ENCODE data around the gene PLCD4. TPM values are rescaled to one million over a fixed set of nuclear protein-coding genes. Genes with fewer than 3 reads are reported as not detected.

The PLCD4 gene
- under 1 TPM in 1 of 2 donors, not detected in 1; 0.74 TPM for total RNA-seq

DNA sequence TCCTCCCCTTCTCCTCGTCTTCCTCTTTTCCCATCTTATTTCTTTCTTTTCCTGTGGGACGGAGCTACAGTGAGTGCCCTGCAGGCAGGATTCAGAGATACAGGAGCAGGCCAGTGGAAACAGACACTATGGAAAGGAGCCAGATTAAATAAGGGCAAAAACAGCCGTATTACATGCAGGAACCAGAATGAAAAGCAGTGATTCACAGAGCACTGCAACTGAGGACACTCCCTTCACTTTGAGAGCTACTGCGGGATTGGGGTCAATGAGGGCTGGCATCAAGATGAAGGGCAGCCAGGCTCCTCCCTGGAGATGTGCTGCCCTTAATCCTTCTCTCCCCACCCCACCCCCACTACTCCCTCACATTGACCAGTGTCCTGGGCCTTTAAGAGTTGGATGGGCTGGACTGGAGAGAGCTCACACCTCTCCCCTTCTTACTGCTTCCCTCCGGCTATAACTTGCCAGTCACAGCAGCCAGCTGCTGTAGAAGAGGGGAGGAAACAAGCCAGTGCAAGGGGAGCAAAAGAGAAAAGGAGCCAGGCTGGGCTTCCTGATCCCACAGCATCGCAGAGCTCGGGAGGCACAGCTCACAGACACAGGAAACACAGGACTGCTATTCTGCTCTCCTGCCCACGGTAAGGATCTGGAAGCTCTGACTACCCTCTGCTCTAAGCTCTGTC lies at the start of gene PLCD4:
Gene PLCD4 (plus strand): TSS at position 464 of the 680 bp plus-strand sequence. CDS start 7,841 bp downstream, outside the sequence.
- H3K36me3 Mint-ChIP-seq: no peaks in the 10 kb centered on the region
- no peak within 1 kb of the TSS for H3K4me3 Mint-ChIP-seq
- no peaks in the 10 kb centered on the region for H3K4me1 Mint-ChIP-seq (ENCODE audit: low read depth in 2 of 2)
- H3K9me3 Mint-ChIP-seq: no peaks in the 10 kb centered on the region
- no peak for DNase-seq (ENCODE audit: low spot score)
- H3K27ac Mint-ChIP-seq: no peak within 1 kb of the TSS
- ATAC-seq: peak in 1 of 2 donors; percentile 45
- peaks cover 17 to 18% of the 10 kb centered on the region in 2 donors for H3K27me3 Mint-ChIP-seq

DNA sequence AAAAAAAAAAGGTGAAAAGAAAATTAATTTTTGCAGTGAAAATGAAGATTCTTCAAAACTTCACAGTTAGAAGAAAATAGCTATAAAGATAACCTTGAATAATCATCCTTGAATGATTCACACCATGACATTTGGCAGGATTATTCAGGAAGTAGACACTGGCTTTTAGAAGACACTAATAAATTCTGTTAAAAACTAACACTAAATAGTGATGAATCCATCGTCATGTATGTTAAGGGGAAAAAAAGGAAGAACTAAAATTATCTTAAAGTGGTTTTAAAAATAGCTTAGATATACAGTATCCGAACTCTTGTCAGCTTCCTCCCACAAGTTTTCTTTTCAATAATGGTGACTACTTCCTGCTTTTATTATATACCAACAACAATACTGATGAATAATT lies 49.8 kb upstream of the PLCD4 start:
- Mint-ChIP-seq H3K9me3 (no peaks in the 10 kb centered on the region), H3K4me3 (no peak overlapping the region), H3K27ac (no peak overlapping the region), H3K36me3 (peaks cover 38% of the 10 kb centered on the region), H3K27me3 (no peaks in the 10 kb centered on the region), H3K4me1 (ENCODE audit: low read depth in 2 of 2) (peaks cover 7 to 12% of the 10 kb centered on the region in 2 donors)
- DNase-seq (ENCODE audit: low spot score): no peak
- ATAC-seq: no peak

DNA sequence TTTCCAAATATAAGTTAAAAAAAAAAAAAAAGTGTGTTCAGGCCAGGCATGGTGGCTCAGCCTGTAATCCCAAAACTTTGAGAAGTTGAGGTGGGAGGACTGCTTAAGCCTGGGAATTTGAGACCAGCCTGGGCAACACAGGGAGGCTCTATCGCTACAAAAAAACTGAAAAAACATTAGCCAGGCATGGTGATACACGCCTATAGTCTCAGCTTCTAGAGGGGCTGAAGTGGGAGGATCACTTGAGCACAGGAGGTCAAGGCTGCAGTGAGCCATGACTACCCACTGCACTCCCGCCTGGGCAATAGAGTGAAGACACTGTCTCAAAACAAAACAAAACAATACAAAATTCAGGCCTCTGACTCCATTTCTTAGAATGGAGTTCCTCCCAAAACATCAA lies 48.7 kb upstream of the PLCD4 start:
- Mint-ChIP-seq H3K27ac (no peak overlapping the region), H3K27me3 (no peaks in the 10 kb centered on the region), H3K4me3 (no peak overlapping the region), H3K4me1 (ENCODE audit: low read depth in 2 of 2) (peaks cover 14 to 15% of the 10 kb centered on the region in 2 donors), H3K9me3 (no peaks in the 10 kb centered on the region), H3K36me3 (peaks cover 30% of the 10 kb centered on the region)
- ATAC-seq (no peak), DNase-seq (ENCODE audit: low spot score) (no peak)

DNA sequence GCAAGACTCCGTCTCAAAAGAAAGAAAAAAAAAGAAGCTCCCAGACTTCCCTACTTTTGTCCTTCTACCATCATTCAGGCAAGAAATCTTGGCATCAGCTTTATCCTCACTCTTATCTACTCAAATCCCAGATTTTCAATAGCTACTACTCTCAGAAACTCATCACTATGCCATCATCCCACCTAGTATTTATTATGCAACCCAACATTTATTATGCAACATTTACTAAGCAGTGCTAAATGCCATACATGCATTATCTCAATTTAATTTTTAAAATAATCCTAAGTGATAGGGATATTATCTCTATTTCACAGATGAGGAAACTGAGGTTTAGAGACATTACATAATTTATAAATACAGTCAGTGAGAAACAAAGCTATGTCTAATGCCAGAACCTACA lies 43.6 kb upstream of the PLCD4 start:
- ATAC-seq (no peak), DNase-seq (ENCODE audit: low spot score) (no peak)
- H3K4me3 Mint-ChIP-seq: no peak overlapping the region
- no peaks in the 10 kb centered on the region for H3K27me3 Mint-ChIP-seq
- H3K4me1 Mint-ChIP-seq (ENCODE audit: low read depth in 2 of 2): peaks cover 33 to 37% of the 10 kb centered on the region in 2 donors
- H3K9me3 Mint-ChIP-seq: no peaks in the 10 kb centered on the region
- no peak overlapping the region for H3K27ac Mint-ChIP-seq
- H3K36me3 Mint-ChIP-seq: peaks cover 30% of the 10 kb centered on the region

DNA sequence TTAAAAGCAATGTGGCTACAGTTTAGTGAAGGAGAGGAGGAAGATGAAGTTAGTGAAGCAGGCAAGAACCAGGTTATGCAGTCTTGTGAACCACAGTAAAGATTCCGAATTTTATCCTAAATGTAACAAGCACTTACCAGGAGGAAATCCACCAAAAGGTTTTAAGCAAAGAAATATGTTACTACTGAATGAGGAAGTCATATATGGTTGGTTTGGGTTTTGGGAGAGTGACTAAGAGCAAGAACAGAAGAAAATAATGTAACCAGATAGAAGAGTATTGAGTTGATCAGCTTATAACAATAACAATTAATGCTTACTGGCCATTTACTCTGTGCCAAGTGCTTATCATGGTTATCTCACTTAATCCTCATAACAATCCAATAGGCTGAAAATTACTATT lies 41.4 kb upstream of the PLCD4 start:
- Mint-ChIP-seq H3K36me3 (peaks cover 30% of the 10 kb centered on the region), H3K27ac (peak overlapping the region; percentile 93 to 98), H3K9me3 (no peaks in the 10 kb centered on the region), H3K4me1 (ENCODE audit: low read depth in 2 of 2) (peaks cover 51 to 55% of the 10 kb centered on the region in 2 donors), H3K4me3 (peak overlapping the region; percentile 97), H3K27me3 (no peaks in the 10 kb centered on the region)
- ATAC-seq (no peak), DNase-seq (ENCODE audit: low spot score) (no peak)

DNA sequence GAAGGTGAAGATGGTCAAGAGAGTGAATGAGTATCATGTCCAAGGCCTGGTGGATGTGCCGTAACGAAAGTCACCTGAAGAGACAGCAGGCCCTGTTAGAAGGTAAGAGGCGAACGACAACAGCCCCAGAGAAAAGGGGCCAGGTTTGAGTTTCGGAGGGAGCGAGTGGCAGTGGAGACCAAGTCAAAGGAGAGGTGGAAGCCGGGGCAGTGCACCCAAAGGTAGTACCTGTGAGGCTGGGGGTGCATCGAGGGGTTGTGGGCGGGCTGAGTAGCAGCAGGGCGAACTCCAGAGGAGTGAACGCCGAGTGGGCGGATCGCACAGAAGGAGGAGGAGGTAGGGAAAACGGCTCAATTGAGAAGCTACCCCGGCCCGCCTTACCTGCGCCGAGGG lies 39.9 kb upstream of the PLCD4 start:
- H3K4me1 Mint-ChIP-seq (ENCODE audit: low read depth in 2 of 2): peaks cover 49 to 50% of the 10 kb centered on the region in 2 donors
- peaks cover 22% of the 10 kb centered on the region for H3K36me3 Mint-ChIP-seq
- DNase-seq (ENCODE audit: low spot score): no peak
- peak overlapping the region; percentile 93 to 98 for H3K27ac Mint-ChIP-seq
- no peaks in the 10 kb centered on the region for H3K27me3 Mint-ChIP-seq
- peak; percentile 54 to 62 for ATAC-seq
- H3K9me3 Mint-ChIP-seq: no peaks in the 10 kb centered on the region
- peak overlapping the region; percentile 97 for H3K4me3 Mint-ChIP-seq

DNA sequence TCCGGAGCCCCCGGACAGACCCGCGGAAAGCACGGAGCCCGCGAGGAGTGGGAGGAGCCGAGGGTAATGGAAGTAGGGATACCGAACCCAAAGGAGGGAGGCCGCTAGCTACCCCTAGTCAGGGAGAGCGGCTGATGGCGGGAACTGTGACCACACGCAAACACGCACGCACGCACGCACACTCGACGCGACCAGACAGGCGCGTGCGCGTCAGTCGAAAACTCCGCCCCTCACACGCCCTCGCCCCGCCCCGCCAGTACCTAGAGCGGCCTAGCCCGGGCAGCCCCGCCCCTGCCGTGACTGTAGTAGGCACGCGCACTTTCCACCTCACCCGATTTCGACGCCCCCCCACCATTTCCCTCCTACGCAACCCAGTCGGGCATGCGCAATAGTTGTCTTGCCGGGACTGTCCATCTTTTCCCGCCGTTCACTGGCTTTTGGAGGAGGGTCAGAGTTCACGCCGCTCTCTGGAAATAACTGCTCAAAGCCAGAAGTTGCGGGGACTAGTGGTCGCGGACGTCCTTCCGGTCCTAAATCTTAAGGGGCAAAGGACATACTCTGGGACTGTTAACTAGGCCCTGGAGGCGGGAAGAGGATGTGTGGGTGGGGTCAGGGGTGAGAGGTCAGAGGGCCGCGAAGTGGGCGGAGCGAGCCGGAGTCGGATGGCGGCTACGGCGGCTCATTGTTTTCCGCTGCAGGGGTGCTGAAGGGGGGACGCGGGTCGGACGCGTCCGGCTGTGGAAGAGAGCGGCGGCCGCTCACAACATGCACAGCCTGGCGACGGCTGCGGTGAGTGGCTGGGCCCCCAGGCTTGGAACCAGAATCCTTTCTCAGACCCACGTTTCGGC lies 39.3 kb upstream of the PLCD4 start, which contains the start of the genes CNOT9 and USP37:
Gene CNOT9 (plus strand): TSS at position 650 of the 848 bp plus-strand sequence. CDS start 116 bp downstream, at position 766.
Gene USP37 (minus strand): TSS at position 162 of the 848 bp plus-strand sequence. CDS start 9,698 bp downstream, outside the sequence.
- Mint-ChIP-seq H3K27me3 (no peaks in the 10 kb centered on the region), H3K36me3 (peaks cover 22% of the 10 kb centered on the region), H3K4me1 (ENCODE audit: low read depth in 2 of 2) (peaks cover 49% of the 10 kb centered on the region in 2 donors), H3K27ac (peak within 1 kb of the TSS; percentile 93 to 98), H3K9me3 (no peaks in the 10 kb centered on the region), H3K4me3 (peak within 1 kb of the TSS; percentile 97)
- ATAC-seq (peak; percentile 96 to 97), DNase-seq (ENCODE audit: low spot score) (peak; percentile 100)

DNA sequence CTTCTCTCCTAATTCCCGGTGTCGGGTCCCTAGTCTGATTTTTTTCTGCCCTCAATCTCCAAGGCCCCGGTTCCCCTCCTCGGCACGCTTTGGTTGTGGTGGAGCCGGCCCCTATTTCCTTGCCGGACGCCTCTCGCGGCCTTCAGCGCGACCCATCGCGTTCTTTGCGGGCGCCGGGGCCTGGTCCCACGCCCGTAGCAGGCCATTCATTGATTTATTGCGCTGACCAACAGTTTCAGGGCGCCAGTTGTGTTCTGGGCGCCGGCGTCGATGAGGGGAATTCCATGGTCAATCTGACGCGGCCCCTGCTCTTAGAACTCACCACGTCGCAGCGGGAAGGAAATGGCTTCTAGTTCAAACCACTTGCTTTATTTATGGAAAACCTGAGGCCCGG lies 38.7 kb upstream of the PLCD4 start:
- H3K4me1 Mint-ChIP-seq (ENCODE audit: low read depth in 2 of 2): peaks cover 43 to 46% of the 10 kb centered on the region in 2 donors
- peak overlapping the region; percentile 93 to 98 for H3K27ac Mint-ChIP-seq
- ATAC-seq (peak; percentile 47 to 64), DNase-seq (ENCODE audit: low spot score) (peak; percentile 85)
- H3K27me3 Mint-ChIP-seq: no peaks in the 10 kb centered on the region
- peak overlapping the region; percentile 97 for H3K4me3 Mint-ChIP-seq
- peaks cover 22% of the 10 kb centered on the region for H3K36me3 Mint-ChIP-seq
- H3K9me3 Mint-ChIP-seq: no peaks in the 10 kb centered on the region

DNA sequence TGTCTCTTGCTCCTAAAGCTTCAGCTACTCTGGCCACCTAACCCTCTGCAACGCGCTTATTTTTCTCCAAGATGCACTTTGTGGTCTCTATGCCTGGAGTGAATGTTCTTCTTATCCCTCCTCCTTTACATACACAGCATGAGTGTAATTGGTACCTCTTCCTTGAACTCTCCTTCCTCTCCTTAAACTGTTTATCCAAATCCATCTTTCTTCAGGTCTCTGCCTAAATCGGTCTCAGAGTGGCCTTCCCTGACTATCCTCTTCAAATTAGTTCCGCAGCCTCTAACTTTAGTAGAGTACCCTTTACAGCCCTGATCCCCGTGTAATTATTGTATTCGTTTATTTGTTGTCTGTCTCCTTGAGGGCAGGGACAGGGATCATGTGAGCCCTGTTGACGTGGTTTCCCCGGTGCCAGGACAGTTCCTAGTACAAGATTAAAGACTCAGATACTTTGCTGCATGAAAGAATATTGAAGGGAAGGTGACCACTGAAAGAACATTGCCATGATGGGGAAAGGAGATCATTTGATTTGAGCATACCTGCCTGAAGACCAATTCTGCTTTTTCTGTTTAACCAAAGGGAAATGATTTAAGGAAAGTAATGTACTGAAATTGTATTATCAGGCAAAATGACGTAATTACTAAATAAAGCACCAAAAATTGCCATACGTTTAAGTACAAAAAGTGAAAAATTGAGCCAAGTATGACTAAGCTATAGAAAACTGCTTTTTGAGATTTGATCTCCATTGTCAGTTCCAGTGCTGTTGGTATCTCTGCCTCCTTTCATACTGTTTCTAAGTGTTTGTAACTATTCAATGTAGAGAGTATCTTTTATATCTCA lies 37.8 kb upstream of the PLCD4 start:
- peak overlapping the region; percentile 93 to 98 for H3K27ac Mint-ChIP-seq
- no peaks in the 10 kb centered on the region for H3K27me3 Mint-ChIP-seq
- H3K36me3 Mint-ChIP-seq: peaks cover 22% of the 10 kb centered on the region
- no peaks in the 10 kb centered on the region for H3K9me3 Mint-ChIP-seq
- ATAC-seq (no peak), DNase-seq (ENCODE audit: low spot score) (no peak)
- H3K4me1 Mint-ChIP-seq (ENCODE audit: low read depth in 2 of 2): peaks cover 39 to 40% of the 10 kb centered on the region in 2 donors
- peak overlapping the region; percentile 97 for H3K4me3 Mint-ChIP-seq

DNA sequence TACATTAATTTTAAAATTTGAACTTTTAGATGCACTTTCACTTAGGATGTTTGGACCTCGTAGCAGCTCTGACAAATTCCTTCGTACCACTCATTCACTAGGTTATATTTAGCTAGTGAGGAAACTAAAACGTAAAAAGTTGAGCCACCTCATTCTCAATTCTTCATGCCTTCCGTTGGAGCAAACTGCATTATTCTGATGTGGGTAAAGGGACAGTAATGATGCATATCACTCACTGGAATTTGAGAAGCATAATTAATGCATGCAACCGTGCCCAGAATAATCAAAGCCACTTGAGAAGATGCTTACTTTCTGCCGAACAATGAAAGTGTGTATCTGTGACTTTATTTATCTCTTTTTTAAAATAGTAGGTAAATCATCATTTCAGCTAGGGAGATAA lies 36.8 kb upstream of the PLCD4 start:
- Mint-ChIP-seq H3K27me3 (no peaks in the 10 kb centered on the region), H3K27ac (peak overlapping the region; percentile 93 to 98), H3K4me1 (ENCODE audit: low read depth in 2 of 2) (peaks cover 39% of the 10 kb centered on the region in 2 donors), H3K4me3 (peak overlapping the region; percentile 97), H3K36me3 (peaks cover 22% of the 10 kb centered on the region), H3K9me3 (no peaks in the 10 kb centered on the region)
- no peak for DNase-seq (ENCODE audit: low spot score)
- no peak for ATAC-seq

DNA sequence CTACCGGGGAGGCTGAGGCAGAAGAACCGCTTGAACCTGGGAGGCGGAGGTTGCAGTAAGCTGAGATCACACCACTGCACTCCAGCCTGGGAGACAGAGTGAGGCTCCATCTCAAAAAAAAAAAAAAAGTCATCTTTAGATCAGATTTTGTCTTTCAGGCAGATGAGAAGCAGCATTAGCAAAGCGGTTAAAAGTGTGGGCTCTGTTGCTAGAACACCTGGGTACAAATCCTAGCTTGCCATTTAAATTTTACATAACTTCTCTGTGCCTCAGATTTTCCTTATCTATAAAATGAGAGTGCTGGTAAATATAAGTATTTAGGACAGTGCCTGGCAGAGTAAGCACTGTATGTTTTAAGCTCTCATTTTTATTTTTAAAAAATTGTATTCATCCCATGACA lies 30.8 kb upstream of the PLCD4 start:
- H3K4me1 Mint-ChIP-seq (ENCODE audit: low read depth in 2 of 2): peaks cover 17 to 18% of the 10 kb centered on the region in 2 donors
- H3K4me3 Mint-ChIP-seq: no peak overlapping the region
- peaks cover 5% of the 10 kb centered on the region for H3K36me3 Mint-ChIP-seq
- H3K27ac Mint-ChIP-seq: no peak overlapping the region
- no peak for ATAC-seq
- H3K27me3 Mint-ChIP-seq: no peaks in the 10 kb centered on the region
- no peak for DNase-seq (ENCODE audit: low spot score)
- H3K9me3 Mint-ChIP-seq: no peaks in the 10 kb centered on the region

DNA sequence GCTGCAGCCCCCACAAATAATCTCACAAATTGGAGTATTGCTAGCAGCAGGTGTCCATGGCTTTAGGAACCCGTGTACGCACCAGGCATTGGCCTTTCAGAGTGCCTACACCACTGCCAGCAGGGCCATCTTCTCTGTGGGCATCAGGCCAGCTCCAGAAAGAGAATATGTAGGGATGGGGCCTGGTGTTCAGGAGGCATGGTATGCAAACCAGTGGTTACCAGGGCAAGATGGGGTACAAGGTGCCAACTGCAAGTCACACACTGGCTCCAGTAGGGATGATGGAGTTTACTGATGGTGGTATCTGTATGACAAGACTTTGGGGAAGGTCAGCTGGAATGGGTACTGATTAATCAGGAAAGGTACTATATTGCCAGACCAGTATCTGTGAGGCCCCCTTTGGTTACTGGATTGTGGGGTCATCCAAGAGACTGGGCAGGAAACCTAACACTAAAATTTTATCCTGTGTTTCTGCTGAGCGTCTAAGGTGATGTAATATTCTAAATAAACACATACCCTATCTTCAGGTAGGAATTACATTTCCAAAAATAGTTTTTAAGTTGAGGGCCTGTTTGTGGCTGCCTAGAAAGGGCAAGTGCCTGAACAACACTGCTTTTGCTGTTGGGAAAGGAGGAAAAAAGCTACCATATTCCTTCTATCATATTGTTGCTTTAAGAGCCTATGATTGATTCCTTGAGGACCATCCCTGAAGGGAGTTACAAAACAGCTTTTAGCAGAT lies 30.0 kb upstream of the PLCD4 start:
- ATAC-seq (no peak), DNase-seq (ENCODE audit: low spot score) (no peak)
- no peaks in the 10 kb centered on the region for H3K27me3 Mint-ChIP-seq
- no peaks in the 10 kb centered on the region for H3K9me3 Mint-ChIP-seq
- peaks cover 20 to 25% of the 10 kb centered on the region in 2 donors for H3K4me1 Mint-ChIP-seq (ENCODE audit: low read depth in 2 of 2)
- H3K27ac Mint-ChIP-seq: peak overlapping the region in 1 of 2 donors; percentile 21
- no peak overlapping the region for H3K4me3 Mint-ChIP-seq
- H3K36me3 Mint-ChIP-seq: peaks cover 6% of the 10 kb centered on the region

Data from natural killer cell treated with Interleukin-12 subunit alpha and Interleukin-12 subunit beta and Interleukin-15 and Interleukin-18, amount 100 ng/mL, for 72 hours (primary cell).